Naive thymus-derived CD4-positive, alpha-beta T cell (primary cell): ENCODE data around the gene COQ3. TPM values are rescaled to one million over a fixed set of nuclear protein-coding genes. Genes with fewer than 3 reads are reported as not detected.

Experiments used
- ATAC-seq: fragments of 150-1000 bp; cut with Tn5 transposase; 2 replicates; pipeline ENCODE4 v1.10.0; 2021; ENCODE audit warnings: mild to moderate bottlenecking, moderate library complexity
- CTCF ChIA-PET: fragments of 350-600 bp; sonication (Branson Sonifier 250); formaldehyde crosslinking; loops from one replicate; lab custom pipeline; 2021; ENCODE audit warnings: antibody characterized with exemption; lab: Charles Lee
- POLR2A ChIA-PET: fragments of 350-600 bp; sonication (Branson Sonifier 250); formaldehyde crosslinking; loops from one replicate; lab custom pipeline; 2021; ENCODE audit warnings: antibody characterized with exemption, inconsistent platforms; lab: Charles Lee
- DNase-seq, 9 donors: peaks; one replicate each; pipeline versions ENCODE4 v3.0.0 to v3.0.0-alpha.2; 2020 to 2022; ENCODE audit warnings: mixed read lengths in 1 of 9
- H3K27ac ChIP-seq: one replicate; pipeline ENCODE4 v1.7.0; 2013; ENCODE audit warnings: mild to moderate bottlenecking, low read depth, low read length, moderate library complexity
- H3K27me3 ChIP-seq, 2 donors: one replicate each; pipeline ENCODE4 v1.7.0; 2013; ENCODE audit warnings: low read length in 2 of 2, mild to moderate bottlenecking in 2 of 2, moderate library complexity in 2 of 2; ENCODE audit not compliant: control insufficient read depth in 2 of 2, insufficient read depth in 2 of 2
- H3K36me3 ChIP-seq, 3 experiments: 1 replicate in 2 of 3; 2 replicates in 1 of 3; pipeline ENCODE4 v1.7.0; 2013; ENCODE audit warnings: low read length in 3 of 3, mild to moderate bottlenecking in 3 of 3, moderate library complexity in 1 of 3; ENCODE audit not compliant: insufficient read depth in 3 of 3, control insufficient read depth in 2 of 3
- H3K4me1 ChIP-seq, 2 donors: one replicate each; pipeline ENCODE4 v1.7.0; 2013; ENCODE audit warnings: low read length in 2 of 2, mild to moderate bottlenecking in 2 of 2, moderate library complexity in 1 of 2; ENCODE audit not compliant: control insufficient read depth in 2 of 2, insufficient read depth in 2 of 2
- H3K4me3 ChIP-seq: 2 replicates; pipeline ENCODE4 v1.7.0; 2013; ENCODE audit warnings: mild to moderate bottlenecking, low read length
- H3K9me3 ChIP-seq, 3 experiments: 1 replicate in 2 of 3; 2 replicates in 1 of 3; pipeline ENCODE4 v1.7.0; 2013; ENCODE audit warnings: low read length in 3 of 3; ENCODE audit not compliant: control insufficient read depth in 2 of 3
- H3K27ac Mint-ChIP-seq, 9 donors: one replicate each; pipeline ENCODE4 v1.8.0; 2020 to 2022; ENCODE audit warnings: mixed read lengths in 9 of 9, mild to moderate bottlenecking in 8 of 9, moderate library complexity in 5 of 9, inconsistent platforms in 2 of 9
- H3K27me3 Mint-ChIP-seq, 5 donors: one replicate each; pipeline ENCODE4 v1.8.0; 2021 to 2022; ENCODE audit warnings: mixed read lengths in 5 of 5, mild to moderate bottlenecking in 1 of 5
- H3K36me3 Mint-ChIP-seq, 5 donors: one replicate each; pipeline ENCODE4 v1.8.0; 2020 to 2022; ENCODE audit warnings: mixed read lengths in 5 of 5, mild to moderate bottlenecking in 3 of 5, inconsistent platforms in 1 of 5
- H3K4me1 Mint-ChIP-seq, 7 donors: one replicate each; pipeline ENCODE4 v1.8.0; 2020 to 2022; ENCODE audit warnings: mixed read lengths in 7 of 7, mild to moderate bottlenecking in 3 of 7, inconsistent platforms in 1 of 7
- H3K4me3 Mint-ChIP-seq, 10 donors: one replicate each; pipeline ENCODE4 v1.8.0; 2020 to 2022; ENCODE audit warnings: mild to moderate bottlenecking in 10 of 10, mixed read lengths in 10 of 10, moderate library complexity in 6 of 10, inconsistent platforms in 2 of 10
- H3K9me3 Mint-ChIP-seq, 11 donors: one replicate each; pipeline ENCODE4 v1.8.0; 2020 to 2022; ENCODE audit warnings: mixed read lengths in 11 of 11, mild to moderate bottlenecking in 4 of 11, inconsistent platforms in 1 of 11, moderate library complexity in 1 of 11
- intact Hi-C, 2 donors: fragments of 100-400 bp; cut with micrococcal nuclease; formaldehyde crosslinking; loops; one replicate each; pipeline ENCODE4 v1.15.1; 2023
- polyA plus RNA-seq, 2 donors: library from polyadenylated mRNA; unstranded; fragments of 300-500 nt; fragmentation: Illumina TruSeq; gene quantifications; one replicate each; pipeline ENCODE4 v1.2.3, GENCODE V29; 2021
- total RNA-seq, 6 experiments: library from RNA in 5 of 6; stranded (reverse) in 5 of 6; gene quantifications; 1 replicate in 5 of 6; 2 replicates in 1 of 6; pipeline ENCODE4 v1.2.3 and lab custom pipeline; 2021 to 2026

The COQ3 gene
- total and polyA plus RNA-seq, 7 experiments from 2014 or later, result 1.8 to 11.4 (median 5.1) TPM

DNA sequence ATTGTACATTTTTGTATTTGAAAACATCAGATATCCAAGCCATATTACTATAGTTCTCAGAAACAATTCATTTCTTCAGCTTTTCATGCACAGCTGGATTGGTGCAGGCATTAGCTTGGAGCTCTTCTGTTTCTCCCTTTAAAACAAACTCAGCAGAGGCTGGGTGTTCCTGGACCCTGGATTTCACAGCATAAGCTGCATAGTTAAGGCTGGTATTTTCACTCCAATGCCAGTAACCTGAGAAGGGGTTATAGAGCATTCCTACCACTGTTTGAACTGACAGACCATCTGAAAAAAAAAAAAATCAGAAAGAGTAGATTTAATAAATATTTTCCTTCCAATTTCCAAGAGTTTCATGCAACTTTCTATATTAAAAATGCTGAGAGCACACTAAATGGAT lies 24.5 kb downstream of the COQ3 start:
- CTCF ChIA-PET, result no interaction called here
- POLR2A ChIA-PET, result no interaction called here

DNA sequence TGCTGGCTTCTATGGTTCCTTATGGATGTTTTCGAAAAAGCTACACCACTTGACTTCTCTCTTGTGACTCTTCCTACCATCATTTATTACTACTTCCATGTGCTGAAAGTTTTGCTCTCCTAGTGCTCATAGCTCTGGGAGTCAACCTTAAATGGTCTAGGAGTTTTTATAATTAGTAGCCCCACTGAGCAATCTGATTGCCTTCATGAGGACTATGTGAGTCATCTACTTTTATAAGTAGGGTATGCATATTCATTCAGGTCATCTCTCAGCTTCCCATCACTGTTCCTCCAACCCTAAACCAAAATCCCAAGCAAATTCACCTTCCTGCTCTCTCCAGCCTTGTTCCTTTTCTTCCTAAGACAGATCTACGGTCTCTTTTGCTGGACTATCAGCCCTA lies 27.1 kb downstream of the COQ3 start:
- no peaks in the 10 kb centered on the region for H3K36me3 ChIP-seq
- H3K27me3 Mint-ChIP-seq, result peaks cover 0 to 5% (median under 1%) of the 10 kb centered on the region in 5 donors
- no peak overlapping the region for H3K27ac Mint-ChIP-seq
- ATAC-seq (no peak), DNase-seq (no peak)
- H3K4me3 Mint-ChIP-seq, result no peak overlapping the region
- no peaks in the 10 kb centered on the region for H3K27me3 ChIP-seq
- intact Hi-C loops, result no loop called here
- H3K36me3 Mint-ChIP-seq, result peaks cover 0 to 13% (median 0%) of the 10 kb centered on the region in 5 donors
- H3K4me1 ChIP-seq, result no peaks in the 10 kb centered on the region
- no peak overlapping the region for H3K4me3 ChIP-seq
- no peaks in the 10 kb centered on the region for H3K9me3 Mint-ChIP-seq
- peaks cover 0 to 4% (median 0%) of the 10 kb centered on the region in 7 donors for H3K4me1 Mint-ChIP-seq
- ChIA-PET POLR2A (no interaction called here), CTCF (interaction anchor here (1.0 kb wide), 1 partner anchor 36 kb away, joined by 3 read pairs; no protein-coding TSS in a partner anchor)
- no peaks in the 10 kb centered on the region for H3K9me3 ChIP-seq
- no peak overlapping the region for H3K27ac ChIP-seq

More for the DNA sequence above, 24.5 kb downstream of the COQ3 start:
- Histone ChIP-seq H3K4me1 (no peaks in the 10 kb centered on the region), H3K27ac (no peak overlapping the region), H3K4me3 (no peak overlapping the region), H3K36me3 (no peaks in the 10 kb centered on the region), H3K27me3 (no peaks in the 10 kb centered on the region), H3K9me3 (no peaks in the 10 kb centered on the region)
- intact Hi-C loops, result no loop called here
- H3K4me3 Mint-ChIP-seq, result no peak overlapping the region
- no peak overlapping the region for H3K27ac Mint-ChIP-seq
- no peaks in the 10 kb centered on the region for H3K9me3 Mint-ChIP-seq
- peaks cover 0 to 20% (median 0%) of the 10 kb centered on the region in 5 donors for H3K36me3 Mint-ChIP-seq
- ATAC-seq, result no peak
- no peaks in the 10 kb centered on the region for H3K4me1 Mint-ChIP-seq
- H3K27me3 Mint-ChIP-seq, result no peaks in the 10 kb centered on the region
- no peak for DNase-seq

DNA sequence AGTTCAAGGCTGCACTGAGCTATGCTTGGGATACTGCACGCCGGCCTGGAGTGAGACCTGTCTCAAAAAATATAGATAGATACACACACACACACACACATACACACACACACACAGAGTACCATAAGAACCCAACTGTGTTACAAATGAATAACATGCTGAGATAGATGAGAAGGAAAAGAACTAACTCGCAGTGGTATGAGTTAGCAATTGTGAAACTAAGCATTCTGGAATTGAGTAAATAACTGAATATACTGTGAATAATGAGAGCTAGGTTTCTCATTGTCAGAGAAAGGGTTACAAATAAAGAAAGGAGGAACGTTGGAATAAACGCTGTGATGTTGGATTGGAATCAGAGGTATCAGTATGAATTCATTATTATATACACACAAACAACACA lies 30.0 kb downstream of the COQ3 start:
- Histone ChIP-seq H3K36me3 (no peaks in the 10 kb centered on the region), H3K4me1 (no peaks in the 10 kb centered on the region), H3K27ac (no peak overlapping the region), H3K9me3 (no peaks in the 10 kb centered on the region), H3K4me3 (no peak overlapping the region), H3K27me3 (no peaks in the 10 kb centered on the region)
- ATAC-seq, result no peak
- intact Hi-C loops, result no loop called here
- ChIA-PET POLR2A (no interaction called here), CTCF (no interaction called here)
- Mint-ChIP-seq H3K4me1 (peaks cover 0 to 4% (median 0%) of the 10 kb centered on the region in 7 donors), H3K27ac (no peak overlapping the region), H3K27me3 (peaks cover 10 to 23% (median 18%) of the 10 kb centered on the region in 5 donors), H3K9me3 (no peaks in the 10 kb centered on the region), H3K4me3 (no peak overlapping the region), H3K36me3 (no peaks in the 10 kb centered on the region)
- DNase-seq, result no peak

DNA sequence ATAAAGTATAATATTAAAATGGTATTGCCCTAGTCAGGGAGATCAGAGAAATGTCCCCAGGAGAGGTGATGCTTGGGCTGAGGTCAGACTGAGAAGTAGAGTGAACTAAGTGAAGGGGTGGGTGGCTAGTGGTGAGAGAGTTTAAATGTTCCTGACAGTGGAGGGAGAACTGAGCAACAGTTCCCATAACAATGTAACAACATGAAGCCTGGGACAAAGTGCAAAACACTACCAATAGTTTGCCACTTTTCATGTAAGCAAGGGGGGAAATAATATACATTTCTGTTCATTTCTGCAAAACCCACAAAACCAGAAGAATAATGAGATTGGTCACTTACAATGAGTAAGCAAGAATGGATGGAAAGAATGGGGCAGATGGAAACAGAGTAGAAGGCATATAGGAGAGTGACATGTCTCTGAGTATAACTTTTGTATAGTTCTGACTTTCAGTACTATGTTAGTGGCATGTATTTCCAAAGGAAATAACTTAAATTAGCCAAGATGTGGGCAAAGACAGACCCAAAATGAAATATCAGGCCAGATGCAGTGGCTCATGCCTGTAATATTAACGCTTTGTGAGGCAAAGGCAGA lies 31.2 kb downstream of the COQ3 start:
- intact Hi-C loops, result no loop called here
- no peaks in the 10 kb centered on the region for H3K27me3 ChIP-seq
- Mint-ChIP-seq H3K4me1 (peaks cover 0 to 4% (median 0%) of the 10 kb centered on the region in 7 donors), H3K27me3 (peaks cover 12 to 24% (median 21%) of the 10 kb centered on the region in 5 donors), H3K36me3 (no peaks in the 10 kb centered on the region), H3K27ac (no peak overlapping the region), H3K9me3 (no peaks in the 10 kb centered on the region), H3K4me3 (no peak overlapping the region)
- H3K9me3 ChIP-seq, result no peaks in the 10 kb centered on the region
- DNase-seq (no peak), ATAC-seq (no peak)
- POLR2A ChIA-PET, result no interaction called here
- H3K27ac ChIP-seq, result no peak overlapping the region
- no peak overlapping the region for H3K4me3 ChIP-seq
- CTCF ChIA-PET, result no interaction called here
- H3K36me3 ChIP-seq, result no peaks in the 10 kb centered on the region
- no peaks in the 10 kb centered on the region for H3K4me1 ChIP-seq

DNA sequence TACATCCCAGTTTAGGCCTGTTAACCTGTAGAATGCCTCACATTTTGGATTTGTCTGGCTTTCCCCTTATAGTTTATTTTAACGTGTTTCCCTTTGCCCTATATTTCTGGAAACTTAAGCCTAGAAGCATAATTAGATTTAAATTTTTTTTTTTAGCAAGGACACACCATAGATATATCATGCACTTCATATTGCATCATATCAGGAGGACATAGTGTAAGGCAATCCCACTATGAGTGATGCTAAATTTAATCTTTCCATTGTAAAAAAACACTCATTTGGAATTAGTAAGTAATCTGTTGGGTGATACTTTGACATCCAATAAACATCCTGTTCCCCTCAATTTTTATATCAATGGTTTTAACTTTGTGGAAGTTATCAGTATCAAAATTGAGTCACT lies 34.2 kb downstream of the COQ3 start:
- ChIA-PET POLR2A (no interaction called here), CTCF (no interaction called here)
- intact Hi-C loops, result no loop called here
- peaks cover 36 to 43% (median 40%) of the 10 kb centered on the region in 5 donors for H3K27me3 Mint-ChIP-seq
- no peak overlapping the region for H3K4me3 Mint-ChIP-seq
- H3K36me3 Mint-ChIP-seq, result no peaks in the 10 kb centered on the region
- Histone ChIP-seq H3K27me3 (no peaks in the 10 kb centered on the region), H3K27ac (no peak overlapping the region), H3K4me3 (no peak overlapping the region), H3K9me3 (no peaks in the 10 kb centered on the region), H3K36me3 (no peaks in the 10 kb centered on the region), H3K4me1 (no peaks in the 10 kb centered on the region)
- DNase-seq (no peak), ATAC-seq (no peak)
- H3K27ac Mint-ChIP-seq, result no peak overlapping the region
- H3K9me3 Mint-ChIP-seq, result peaks cover 0 to 2% (median 0%) of the 10 kb centered on the region in 11 donors
- H3K4me1 Mint-ChIP-seq, result peaks cover 0 to 4% (median 0%) of the 10 kb centered on the region in 7 donors

DNA sequence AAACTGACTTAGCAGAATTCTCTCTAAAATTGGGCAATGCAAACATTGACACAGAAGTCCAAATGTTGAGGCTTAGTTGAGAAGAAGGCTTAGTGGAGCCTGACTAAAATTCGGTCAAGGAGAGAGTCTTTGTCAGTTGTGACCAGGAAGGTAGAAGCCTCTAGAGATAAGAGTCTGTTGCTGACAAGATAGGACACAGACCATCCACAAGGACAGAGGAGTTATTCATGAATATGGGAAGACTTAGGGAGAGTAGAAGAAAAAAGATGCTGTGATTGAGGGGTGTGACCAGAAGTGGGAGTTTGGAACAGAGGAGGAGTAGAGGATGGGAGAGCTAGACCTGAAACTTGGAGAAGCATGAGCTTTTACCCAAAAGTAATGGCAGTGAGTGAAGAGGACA lies 37.4 kb downstream of the COQ3 start:
- POLR2A ChIA-PET, result no interaction called here
- Mint-ChIP-seq H3K36me3 (no peaks in the 10 kb centered on the region), H3K4me1 (no peaks in the 10 kb centered on the region), H3K27me3 (peaks cover 53 to 59% (median 57%) of the 10 kb centered on the region in 5 donors), H3K9me3 (peaks cover 0 to 2% (median 0%) of the 10 kb centered on the region in 11 donors), H3K4me3 (no peak overlapping the region), H3K27ac (no peak overlapping the region)
- H3K27me3 ChIP-seq, result peaks cover 0 to 4% of the 10 kb centered on the region in 2 donors
- DNase-seq, result no peak
- H3K36me3 ChIP-seq, result no peaks in the 10 kb centered on the region
- no peak overlapping the region for H3K4me3 ChIP-seq
- no peak overlapping the region for H3K27ac ChIP-seq
- no peaks in the 10 kb centered on the region for H3K4me1 ChIP-seq
- no peaks in the 10 kb centered on the region for H3K9me3 ChIP-seq
- CTCF ChIA-PET, result no interaction called here
- ATAC-seq, result no peak
- intact Hi-C loops, result no loop called here

DNA sequence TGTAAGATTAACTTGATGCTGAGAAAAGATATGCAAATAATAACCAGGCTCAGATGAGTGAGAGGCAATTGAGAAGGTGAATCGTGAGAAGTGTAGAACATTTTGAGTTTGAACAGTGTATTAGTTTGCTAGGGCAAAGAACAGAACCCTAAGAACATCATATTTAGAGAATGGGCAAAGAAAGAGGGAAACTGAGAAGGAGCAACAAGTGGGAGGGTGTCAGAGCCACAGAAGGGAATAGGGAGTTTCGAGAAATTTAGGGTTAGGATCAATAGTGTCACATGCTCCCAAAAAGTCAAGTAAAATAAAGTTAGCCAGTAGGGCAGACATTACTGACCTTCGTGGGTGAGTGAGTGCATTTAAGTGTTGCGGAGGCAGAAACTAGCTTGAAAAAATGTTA lies 39.0 kb downstream of the COQ3 start:
- Histone ChIP-seq H3K27me3 (peaks cover 0 to 14% of the 10 kb centered on the region in 2 donors), H3K27ac (no peak overlapping the region), H3K9me3 (no peaks in the 10 kb centered on the region), H3K36me3 (no peaks in the 10 kb centered on the region), H3K4me3 (no peak overlapping the region), H3K4me1 (no peaks in the 10 kb centered on the region)
- Mint-ChIP-seq H3K4me3 (no peak overlapping the region), H3K36me3 (no peaks in the 10 kb centered on the region), H3K4me1 (peaks cover 0 to 4% (median 2%) of the 10 kb centered on the region in 7 donors), H3K27me3 (peaks cover 55 to 66% (median 63%) of the 10 kb centered on the region in 5 donors), H3K9me3 (peaks cover 0 to 2% (median 0%) of the 10 kb centered on the region in 11 donors), H3K27ac (no peak overlapping the region)
- DNase-seq, result no peak
- POLR2A ChIA-PET, result no interaction called here
- ATAC-seq, result no peak
- CTCF ChIA-PET, result no interaction called here
- intact Hi-C loops, result no loop called here
